ENCODE data around the gene OLFM1. TPM values are rescaled to one million over a fixed set of nuclear protein-coding genes. Genes with fewer than 3 reads are reported as not detected.

Gene OLFM1
- total RNA-seq, 4 donors from 2014 or later, result 13.5 to 32.8 (median 25.6) TPM

- Histone ChIP-seq H3K36me3 (no peaks in the 10 kb centered on the region), H3K27ac (no peak overlapping the region), H3K4me3 (no peak overlapping the region), H3K27me3 (peaks cover 81% of the 10 kb centered on the region), H3K4me1 (no peaks in the 10 kb centered on the region), H3K9me3 (peaks cover 0 to 5% (median 0%) of the 10 kb centered on the region in 3 donors)
- TF ChIP-seq POLR2AphosphoS5 (IDR thresholded peaks at IDR 0.05) (no peak), EP300 (IDR thresholded peaks at IDR 0.05) (no peak), POLR2A (IDR thresholded peaks at IDR 0.05) (no peak)
- TF ChIP-seq, protein P1, sequence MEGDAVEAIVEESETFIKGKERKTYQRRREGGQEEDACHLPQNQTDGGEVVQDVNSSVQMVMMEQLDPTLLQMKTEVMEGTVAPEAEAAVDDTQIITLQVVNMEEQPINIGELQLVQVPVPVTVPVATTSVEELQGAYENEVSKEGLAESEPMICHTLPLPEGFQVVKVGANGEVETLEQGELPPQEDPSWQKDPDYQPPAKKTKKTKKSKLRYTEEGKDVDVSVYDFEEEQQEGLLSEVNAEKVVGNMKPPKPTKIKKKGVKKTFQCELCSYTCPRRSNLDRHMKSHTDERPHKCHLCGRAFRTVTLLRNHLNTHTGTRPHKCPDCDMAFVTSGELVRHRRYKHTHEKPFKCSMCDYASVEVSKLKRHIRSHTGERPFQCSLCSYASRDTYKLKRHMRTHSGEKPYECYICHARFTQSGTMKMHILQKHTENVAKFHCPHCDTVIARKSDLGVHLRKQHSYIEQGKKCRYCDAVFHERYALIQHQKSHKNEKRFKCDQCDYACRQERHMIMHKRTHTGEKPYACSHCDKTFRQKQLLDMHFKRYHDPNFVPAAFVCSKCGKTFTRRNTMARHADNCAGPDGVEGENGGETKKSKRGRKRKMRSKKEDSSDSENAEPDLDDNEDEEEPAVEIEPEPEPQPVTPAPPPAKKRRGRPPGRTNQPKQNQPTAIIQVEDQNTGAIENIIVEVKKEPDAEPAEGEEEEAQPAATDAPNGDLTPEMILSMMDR (IDR thresholded peaks at IDR 0.05), result no peak
- no peak for ATAC-seq
- 38% methylated on average over 5 of the region's 11 CpGs; no CpG with 5 or more reads in 1 of the 2 donors for WGBS, 2 donors (ENCODE audit: low coverage in 1 of 2)
Observed at GRCh38 chr9:135154050-135154615, 66.7 kb downstream of the OLFM1 start.

DNA sequence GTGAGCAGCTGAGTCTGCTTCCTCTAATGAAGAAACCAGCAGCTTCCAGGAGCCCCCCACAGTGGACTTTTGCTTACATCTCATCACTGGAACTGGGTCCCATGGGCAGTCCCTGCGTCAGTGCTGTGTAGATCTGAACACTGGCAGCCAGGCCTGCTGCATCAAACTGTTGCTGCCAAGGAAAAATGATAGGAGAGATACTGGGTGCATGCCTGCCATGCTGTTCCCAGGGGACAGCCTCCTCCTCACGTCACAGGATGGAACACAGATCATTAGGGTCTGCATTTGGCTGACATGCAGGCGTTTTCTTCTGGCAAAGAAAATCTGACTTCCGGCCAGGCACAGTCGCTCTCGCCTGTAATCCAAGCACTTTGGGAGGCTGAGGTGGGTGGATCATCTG lies 67.9 kb downstream of the OLFM1 start:
- H3K27ac ChIP-seq, result no peak overlapping the region
- no peaks in the 10 kb centered on the region for H3K36me3 ChIP-seq
- WGBS, 2 donors (ENCODE audit: low coverage in 1 of 2), result 72% methylated on average over 4 of the region's 6 CpGs; no CpG with 5 or more reads in 1 of the 2 donors
- H3K4me3 ChIP-seq, result no peak overlapping the region
- H3K9me3 ChIP-seq, result peaks cover 0 to 4% (median 0%) of the 10 kb centered on the region in 3 donors
- H3K27me3 ChIP-seq, result peaks cover 90% of the 10 kb centered on the region
- H3K4me1 ChIP-seq, result no peaks in the 10 kb centered on the region
- ATAC-seq, result no peak
- no peak for TF ChIP-seq POLR2A (IDR thresholded peaks at IDR 0.05)
- TF ChIP-seq POLR2AphosphoS5 (IDR thresholded peaks at IDR 0.05), result no peak
- no peak for TF ChIP-seq EP300 (IDR thresholded peaks at IDR 0.05)
- TF ChIP-seq, protein P1 (IDR thresholded peaks at IDR 0.05), result no peak

- no peak overlapping the region for H3K27ac ChIP-seq
- H3K4me1 ChIP-seq, result no peaks in the 10 kb centered on the region
- 47 to 64% methylated on average over 6 to 9 of the region's 20 CpGs for WGBS, 2 donors (ENCODE audit: low coverage in 1 of 2)
- ATAC-seq, result no peak
- no peaks in the 10 kb centered on the region for H3K9me3 ChIP-seq
- H3K36me3 ChIP-seq, result no peaks in the 10 kb centered on the region
- TF ChIP-seq EP300 (IDR thresholded peaks at IDR 0.05) (no peak), POLR2AphosphoS5 (IDR thresholded peaks at IDR 0.05) (no peak), POLR2A (IDR thresholded peaks at IDR 0.05) (no peak)
- TF ChIP-seq, protein P1 (IDR thresholded peaks at IDR 0.05), result no peak
- peaks cover 91% of the 10 kb centered on the region for H3K27me3 ChIP-seq
- H3K4me3 ChIP-seq, result no peak overlapping the region
Observed at GRCh38 chr9:135156525-135157510, 69.3 kb downstream of the OLFM1 start.

DNA sequence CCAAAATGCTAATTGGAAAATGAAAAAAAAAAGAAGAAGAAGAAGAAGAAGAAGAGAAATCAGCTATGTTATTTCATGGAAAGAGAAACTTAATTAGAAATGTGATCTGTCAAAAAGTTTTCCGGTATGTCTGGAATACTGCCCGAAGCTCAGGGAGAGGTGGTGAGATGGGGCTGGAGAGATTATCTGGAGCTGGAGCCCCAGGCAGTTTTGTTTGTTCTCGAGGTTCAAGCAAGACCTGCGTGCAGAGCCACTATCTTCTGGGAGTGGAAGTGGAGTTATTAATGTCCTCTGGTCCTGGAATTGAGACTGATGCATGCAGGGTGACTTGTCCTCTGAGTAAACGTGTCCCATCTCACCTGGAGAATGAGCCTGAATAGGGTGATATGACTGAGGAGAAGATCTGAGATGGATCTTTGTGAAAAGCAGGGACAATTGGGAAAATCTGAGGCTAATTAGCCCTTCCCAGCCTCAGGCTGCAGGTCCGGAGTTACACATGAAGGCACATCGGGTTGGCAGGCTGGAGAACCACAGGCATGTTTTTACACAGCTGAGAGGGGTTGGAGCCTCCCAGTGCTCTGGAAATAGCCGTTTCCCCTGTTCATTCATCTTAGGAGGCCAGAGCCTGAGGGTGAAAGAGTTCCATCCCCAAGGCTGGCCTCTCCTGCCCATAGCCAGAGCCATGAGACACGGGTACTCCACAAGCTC lies 70.5 kb downstream of the OLFM1 start:
- TF ChIP-seq, protein P1 (IDR thresholded peaks at IDR 0.05), result no peak
- no peak for TF ChIP-seq POLR2A (IDR thresholded peaks at IDR 0.05)
- no peak for ATAC-seq
- no peaks in the 10 kb centered on the region for H3K4me1 ChIP-seq
- H3K4me3 ChIP-seq, result no peak overlapping the region
- peaks cover 83% of the 10 kb centered on the region for H3K27me3 ChIP-seq
- H3K36me3 ChIP-seq, result no peaks in the 10 kb centered on the region
- H3K27ac ChIP-seq, result no peak overlapping the region
- 70 to 83% methylated on average over 6 of the region's 9 CpGs for WGBS, 2 donors (ENCODE audit: low coverage in 1 of 2)
- no peaks in the 10 kb centered on the region for H3K9me3 ChIP-seq
